Measurements from ENCODE around the gene FADS1. TPM values are rescaled to one million over a fixed set of nuclear protein-coding genes. Genes with fewer than 3 reads are reported as not detected.

Gene FADS1
- 47.1 TPM for total RNA-seq

DNA sequence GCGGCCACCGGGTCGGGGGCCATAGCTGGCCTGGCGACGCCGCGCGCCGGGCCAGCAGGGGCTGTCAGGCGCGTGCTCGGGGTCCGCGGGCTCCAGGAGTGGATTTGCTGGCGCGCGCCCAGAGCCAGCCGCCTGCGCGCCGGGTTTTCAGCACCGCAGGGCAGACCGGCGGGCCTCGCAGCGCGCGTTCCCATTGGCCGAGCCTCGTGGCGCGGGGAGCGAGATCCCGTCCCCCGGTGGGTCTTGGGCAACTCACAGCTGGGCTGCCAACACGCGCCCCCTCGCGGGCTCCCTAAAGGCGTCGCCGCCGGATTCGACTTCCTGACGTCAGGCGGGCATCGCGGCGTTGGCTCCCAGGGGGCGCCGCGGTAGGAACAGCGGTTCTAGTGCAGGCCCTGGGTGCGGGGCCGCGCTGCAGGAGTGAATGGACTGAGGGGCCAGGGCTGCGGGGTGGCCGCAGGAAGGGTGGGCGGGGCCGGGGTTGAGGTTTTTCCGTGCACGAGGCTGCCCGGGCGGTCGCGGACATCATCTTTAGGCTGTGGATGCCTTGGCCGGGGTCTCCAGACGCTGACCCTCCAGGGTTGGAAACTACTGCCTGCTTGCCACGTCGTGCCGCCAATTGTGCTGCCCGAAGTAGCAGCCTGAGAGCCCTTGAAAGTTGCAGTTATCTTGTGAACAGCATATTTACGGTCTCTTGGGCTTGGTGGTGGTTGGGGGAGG, at the start of gene FADS1:
Gene FADS1, minus strand, starts transcription at position 268 of the 720 bp plus-strand sequence. Its CDS starts 74 bp downstream, at position 194.
- DNase-seq (ENCODE audit: low spot score in 2 of 2), result peak; percentile 78 to 98
- peak within 1 kb of the TSS; percentile 99 for H3K27ac ChIP-seq
- H3K9me3 ChIP-seq, result no peaks in the 10 kb centered on the region
- H3K4me1 ChIP-seq, result peaks cover 0 to 9% of the 10 kb centered on the region in 2 donors
- intact Hi-C loops (cut with DNase I), result loop anchor here (1.0 to 5.0 kb wide), 2 partner anchors 10 to 155 kb away; no protein-coding TSS in a partner anchor
- peaks cover 5 to 14% of the 10 kb centered on the region in 2 donors for H3K36me3 ChIP-seq
- TF ChIP-seq, protein P1, sequence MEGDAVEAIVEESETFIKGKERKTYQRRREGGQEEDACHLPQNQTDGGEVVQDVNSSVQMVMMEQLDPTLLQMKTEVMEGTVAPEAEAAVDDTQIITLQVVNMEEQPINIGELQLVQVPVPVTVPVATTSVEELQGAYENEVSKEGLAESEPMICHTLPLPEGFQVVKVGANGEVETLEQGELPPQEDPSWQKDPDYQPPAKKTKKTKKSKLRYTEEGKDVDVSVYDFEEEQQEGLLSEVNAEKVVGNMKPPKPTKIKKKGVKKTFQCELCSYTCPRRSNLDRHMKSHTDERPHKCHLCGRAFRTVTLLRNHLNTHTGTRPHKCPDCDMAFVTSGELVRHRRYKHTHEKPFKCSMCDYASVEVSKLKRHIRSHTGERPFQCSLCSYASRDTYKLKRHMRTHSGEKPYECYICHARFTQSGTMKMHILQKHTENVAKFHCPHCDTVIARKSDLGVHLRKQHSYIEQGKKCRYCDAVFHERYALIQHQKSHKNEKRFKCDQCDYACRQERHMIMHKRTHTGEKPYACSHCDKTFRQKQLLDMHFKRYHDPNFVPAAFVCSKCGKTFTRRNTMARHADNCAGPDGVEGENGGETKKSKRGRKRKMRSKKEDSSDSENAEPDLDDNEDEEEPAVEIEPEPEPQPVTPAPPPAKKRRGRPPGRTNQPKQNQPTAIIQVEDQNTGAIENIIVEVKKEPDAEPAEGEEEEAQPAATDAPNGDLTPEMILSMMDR (IDR thresholded peaks at IDR 0.05), result peak; percentile 55 to 74 (median 58)
- peak within 1 kb of the TSS; percentile 85 to 86 for H3K4me3 ChIP-seq
- H3K27me3 ChIP-seq, result no peaks in the 10 kb centered on the region

DNA sequence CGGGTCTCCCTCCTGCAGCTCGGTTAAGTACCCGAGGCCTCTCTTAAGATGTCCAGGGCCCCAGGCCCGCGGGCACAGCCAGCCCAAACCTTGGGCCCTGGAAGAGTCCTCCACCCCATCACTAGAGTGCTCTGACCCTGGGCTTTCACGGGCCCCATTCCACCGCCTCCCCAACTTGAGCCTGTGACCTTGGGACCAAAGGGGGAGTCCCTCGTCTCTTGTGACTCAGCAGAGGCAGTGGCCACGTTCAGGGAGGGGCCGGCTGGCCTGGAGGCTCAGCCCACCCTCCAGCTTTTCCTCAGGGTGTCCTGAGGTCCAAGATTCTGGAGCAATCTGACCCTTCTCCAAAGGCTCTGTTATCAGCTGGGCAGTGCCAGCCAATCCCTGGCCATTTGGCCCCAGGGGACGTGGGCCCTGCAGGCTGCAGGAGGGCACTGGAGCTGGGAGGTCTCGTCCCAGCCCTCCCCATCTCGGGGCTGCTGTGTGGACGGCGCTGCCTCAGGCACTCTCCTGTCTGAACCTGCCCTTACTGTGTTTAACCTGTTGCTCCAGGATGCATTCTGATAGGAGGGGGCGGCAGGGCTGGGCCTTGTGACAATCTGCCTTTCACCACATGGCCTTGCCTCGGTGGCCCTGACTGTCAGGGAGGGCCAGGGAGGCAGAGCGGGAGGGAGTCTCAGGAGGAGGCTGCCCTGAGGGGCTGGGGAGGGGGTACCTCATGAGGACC, 49.6 kb upstream of the FADS1 start:
- Histone ChIP-seq H3K4me1 (peaks cover 0 to 7% of the 10 kb centered on the region in 2 donors), H3K36me3 (peaks cover 20 to 35% of the 10 kb centered on the region in 2 donors), H3K9me3 (no peaks in the 10 kb centered on the region), H3K27ac (no peak overlapping the region), H3K4me3 (no peak overlapping the region), H3K27me3 (no peaks in the 10 kb centered on the region)
- intact Hi-C loops (cut with DNase I), result no loop called here
- TF ChIP-seq, protein P1 (IDR thresholded peaks at IDR 0.05), result no peak
- DNase-seq (ENCODE audit: low spot score in 2 of 2), result no peak

DNA sequence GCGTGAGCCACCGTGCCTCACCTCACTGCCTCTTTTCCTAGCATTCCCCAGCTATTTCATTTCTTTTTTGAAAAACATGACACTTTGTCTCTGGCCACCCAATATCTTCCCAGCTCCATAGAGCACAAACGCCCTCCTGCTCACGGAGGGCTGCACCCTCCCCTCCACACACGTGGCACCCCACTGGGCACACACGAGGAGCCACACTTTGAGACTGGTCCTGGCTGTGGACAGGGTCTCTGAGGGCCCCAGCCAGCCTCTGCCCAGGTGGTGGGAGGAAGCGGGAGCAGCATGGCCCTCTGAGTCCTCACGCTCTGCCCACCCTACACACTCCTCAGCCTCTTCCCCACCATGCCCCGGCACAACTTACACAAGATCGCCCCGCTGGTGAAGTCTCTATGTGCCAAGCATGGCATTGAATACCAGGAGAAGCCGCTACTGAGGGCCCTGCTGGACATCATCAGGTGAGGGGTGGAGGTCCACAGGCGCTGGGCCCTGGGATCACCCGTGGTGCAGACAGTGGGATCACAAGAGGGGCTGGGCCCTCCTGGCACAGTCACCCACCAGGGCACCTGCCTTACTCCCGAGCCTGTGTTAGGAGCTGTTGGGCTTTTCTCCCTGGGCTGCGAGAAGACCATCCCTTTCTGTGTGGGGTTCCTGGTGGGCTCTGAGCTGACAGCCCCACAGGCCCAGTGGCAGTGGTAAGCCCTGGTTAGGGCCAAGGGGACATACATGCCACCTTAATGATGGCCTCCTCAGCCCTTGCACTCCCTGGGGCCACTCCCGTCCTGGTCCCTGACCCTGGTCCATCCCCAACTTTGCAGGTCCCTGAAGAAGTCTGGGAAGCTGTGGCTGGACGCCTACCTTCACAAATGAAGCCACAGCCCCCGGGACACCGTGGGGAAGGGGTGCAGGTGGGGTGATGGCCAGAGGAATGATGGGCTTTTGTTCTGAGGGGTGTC, 48.3 kb upstream of the FADS1 start:
- Histone ChIP-seq H3K4me3 (no peak overlapping the region), H3K36me3 (peaks cover 20 to 43% of the 10 kb centered on the region in 2 donors), H3K9me3 (no peaks in the 10 kb centered on the region), H3K27me3 (no peaks in the 10 kb centered on the region), H3K27ac (no peak overlapping the region), H3K4me1 (peaks cover 0 to 7% of the 10 kb centered on the region in 2 donors)
- TF ChIP-seq, protein P1 (IDR thresholded peaks at IDR 0.05), result no peak
- DNase-seq (ENCODE audit: low spot score in 2 of 2), result no peak
- intact Hi-C loops (cut with DNase I), result no loop called here

DNA sequence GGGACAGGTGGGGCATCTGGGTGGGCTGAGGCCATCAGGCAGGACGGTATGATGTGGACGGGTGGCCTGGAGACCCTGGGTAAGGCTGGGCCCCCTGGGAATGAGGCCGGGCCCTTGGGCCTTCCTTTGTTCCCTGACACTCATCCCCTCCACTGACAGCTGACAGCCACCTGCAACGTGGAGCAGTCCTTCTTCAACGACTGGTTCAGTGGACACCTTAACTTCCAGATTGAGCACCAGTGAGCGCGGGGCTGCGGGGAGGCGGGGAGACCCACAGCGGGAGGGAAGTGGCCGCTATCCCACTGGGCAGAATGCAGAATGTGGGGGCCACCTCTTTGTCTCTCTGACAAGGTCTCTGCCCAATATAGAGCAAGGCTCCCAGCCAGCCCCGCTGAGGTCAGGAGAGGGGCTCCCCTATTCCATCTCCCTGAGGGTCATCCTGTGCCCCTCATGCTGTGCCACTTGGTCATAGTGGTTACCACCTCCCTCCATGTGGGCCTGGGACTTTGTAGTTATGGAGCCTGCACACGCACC, 46.8 kb upstream of the FADS1 start:
- intact Hi-C loops (cut with DNase I), result no loop called here
- TF ChIP-seq, protein P1 (IDR thresholded peaks at IDR 0.05), result no peak
- peaks cover 0 to 5% of the 10 kb centered on the region in 2 donors for H3K4me1 ChIP-seq
- no peak for DNase-seq (ENCODE audit: low spot score in 2 of 2)
- no peaks in the 10 kb centered on the region for H3K9me3 ChIP-seq
- H3K27me3 ChIP-seq, result no peaks in the 10 kb centered on the region
- peaks cover 31 to 53% of the 10 kb centered on the region in 2 donors for H3K36me3 ChIP-seq
- no peak overlapping the region for H3K27ac ChIP-seq
- no peak overlapping the region for H3K4me3 ChIP-seq
